Subcutaneous abdominal adipose tissue (tissue), 5 donors: ENCODE data around the gene MACROD2.

ENCODE experiments used
- H3K27ac ChIP-seq: one replicate; pipeline ENCODE4 v1.7.0; 2013; ENCODE audit warnings: low read depth, mild to moderate bottlenecking, inconsistent platforms, low read length, moderate library complexity
- H3K27me3 ChIP-seq, 5 donors: one replicate each; pipeline ENCODE4 v1.7.0; 2013; ENCODE audit warnings: low read length in 5 of 5, inconsistent platforms in 1 of 5; ENCODE audit not compliant: control insufficient read depth in 5 of 5, insufficient read depth in 4 of 5
- H3K36me3 ChIP-seq, 5 donors: one replicate each; pipeline ENCODE4 v1.7.0; 2013; ENCODE audit warnings: low read length in 5 of 5; ENCODE audit not compliant: control insufficient read depth in 5 of 5, insufficient read depth in 5 of 5
- H3K4me1 ChIP-seq, 5 donors: one replicate each; pipeline ENCODE4 v1.7.0; 2013; ENCODE audit warnings: low read length in 5 of 5, mild to moderate bottlenecking in 3 of 5, moderate library complexity in 1 of 5; ENCODE audit not compliant: control insufficient read depth in 5 of 5, insufficient read depth in 5 of 5
- H3K4me3 ChIP-seq, 5 donors: one replicate each; pipeline ENCODE4 v1.7.0; 2013; ENCODE audit warnings: low read length in 5 of 5, low read depth in 1 of 5
- H3K9ac ChIP-seq, 5 donors: one replicate each; pipeline ENCODE4 v1.7.0; 2013; ENCODE audit warnings: low read length in 5 of 5, mild to moderate bottlenecking in 4 of 5, moderate library complexity in 3 of 5
- H3K9me3 ChIP-seq, 5 donors: one replicate each; pipeline ENCODE4 v1.7.0; 2013; ENCODE audit warnings: low read length in 5 of 5; ENCODE audit not compliant: control insufficient read depth in 5 of 5
- donor health status: healthy.
- donor health status: healthy.
- donor health status: healthy.
- donor health status: healthy.
- donor health status: healthy.

MACROD2 gene

GRCh38 chr20:15931897-15932296 lies 1936.6 kb downstream of the MACROD2 start:
- H3K27me3 ChIP-seq = no peaks in the 10 kb centered on the region
- no peak overlapping the region for H3K4me3 ChIP-seq
- no peak overlapping the region for H3K27ac ChIP-seq
- H3K9ac ChIP-seq = no peak overlapping the region
- H3K9me3 ChIP-seq = peaks cover 0 to 5% (median 3%) of the 10 kb centered on the region in 5 donors
- peaks cover 0 to 13% (median 0%) of the 10 kb centered on the region in 5 donors for H3K4me1 ChIP-seq
- no peaks in the 10 kb centered on the region for H3K36me3 ChIP-seq

- Histone ChIP-seq H3K27ac (no peak overlapping the region), H3K36me3 (no peaks in the 10 kb centered on the region), H3K4me3 (no peak overlapping the region), H3K9me3 (peaks cover 4 to 12% (median 9%) of the 10 kb centered on the region in 5 donors), H3K4me1 (no peaks in the 10 kb centered on the region), H3K9ac (no peak overlapping the region), H3K27me3 (no peaks in the 10 kb centered on the region)
These were observed 1941.9 kb downstream of the MACROD2 start for GRCh38 chr20:15937179-15937578.

- Histone ChIP-seq H3K27me3 (no peaks in the 10 kb centered on the region), H3K9ac (no peak overlapping the region), H3K4me1 (no peaks in the 10 kb centered on the region), H3K9me3 (peaks cover 4 to 12% (median 9%) of the 10 kb centered on the region in 5 donors), H3K4me3 (no peak overlapping the region), H3K27ac (no peak overlapping the region), H3K36me3 (no peaks in the 10 kb centered on the region)
These were observed 1943.5 kb downstream of the MACROD2 start for GRCh38 chr20:15938847-15939246.

GRCh38 chr20:15940127-15940526 lies 1944.8 kb downstream of the MACROD2 start:
- H3K9ac ChIP-seq = no peak overlapping the region
- H3K9me3 ChIP-seq = peaks cover 4 to 12% (median 9%) of the 10 kb centered on the region in 5 donors
- no peaks in the 10 kb centered on the region for H3K27me3 ChIP-seq
- no peaks in the 10 kb centered on the region for H3K36me3 ChIP-seq
- H3K4me1 ChIP-seq = peaks cover 0 to under 1% (median 0%) of the 10 kb centered on the region in 5 donors
- no peak overlapping the region for H3K27ac ChIP-seq
- no peak overlapping the region for H3K4me3 ChIP-seq

- H3K36me3 ChIP-seq = no peaks in the 10 kb centered on the region
- no peak overlapping the region for H3K4me3 ChIP-seq
- peaks cover 0 to 5% (median 0%) of the 10 kb centered on the region in 5 donors for H3K4me1 ChIP-seq
- no peaks in the 10 kb centered on the region for H3K27me3 ChIP-seq
- H3K9ac ChIP-seq = no peak overlapping the region
- no peak overlapping the region for H3K27ac ChIP-seq
- H3K9me3 ChIP-seq = peaks cover 4 to 12% (median 9%) of the 10 kb centered on the region in 5 donors
These were observed 1946.8 kb downstream of the MACROD2 start for GRCh38 chr20:15942130-15942529.

GRCh38 chr20:15945289-15945688 lies 1950.0 kb downstream of the MACROD2 start:
- H3K27ac ChIP-seq = no peak overlapping the region
- no peaks in the 10 kb centered on the region for H3K36me3 ChIP-seq
- H3K27me3 ChIP-seq = no peaks in the 10 kb centered on the region
- H3K9me3 ChIP-seq = no peaks in the 10 kb centered on the region
- H3K4me3 ChIP-seq = no peak overlapping the region
- peaks cover 0 to 5% (median 0%) of the 10 kb centered on the region in 5 donors for H3K4me1 ChIP-seq
- H3K9ac ChIP-seq = no peak overlapping the region

GRCh38 chr20:15949391-15949790 lies 1954.1 kb downstream of the MACROD2 start:
- Histone ChIP-seq H3K27ac (no peak overlapping the region), H3K27me3 (no peaks in the 10 kb centered on the region), H3K9ac (no peak overlapping the region)

GRCh38 chr20:15951658-15952057 lies 1956.3 kb downstream of the MACROD2 start:
- no peaks in the 10 kb centered on the region for H3K9me3 ChIP-seq
- H3K27ac ChIP-seq = no peak overlapping the region
- H3K27me3 ChIP-seq = no peaks in the 10 kb centered on the region
- H3K4me3 ChIP-seq = no peak overlapping the region
- no peaks in the 10 kb centered on the region for H3K36me3 ChIP-seq
- no peaks in the 10 kb centered on the region for H3K4me1 ChIP-seq
- no peak overlapping the region for H3K9ac ChIP-seq

More at GRCh38 chr20:15949391-15949790, 1954.1 kb downstream of the MACROD2 start:
- Histone ChIP-seq H3K4me3 (no peak overlapping the region), H3K9me3 (no peaks in the 10 kb centered on the region), H3K36me3 (no peaks in the 10 kb centered on the region), H3K4me1 (peaks cover 0 to 5% (median 0%) of the 10 kb centered on the region in 5 donors)

GRCh38 chr20:15958142-15958541 lies 1962.8 kb downstream of the MACROD2 start:
- Histone ChIP-seq H3K9me3 (no peaks in the 10 kb centered on the region), H3K4me1 (no peaks in the 10 kb centered on the region), H3K36me3 (no peaks in the 10 kb centered on the region), H3K27ac (no peak overlapping the region), H3K27me3 (no peaks in the 10 kb centered on the region), H3K9ac (no peak overlapping the region), H3K4me3 (no peak overlapping the region)

- Histone ChIP-seq H3K27me3 (no peaks in the 10 kb centered on the region), H3K27ac (no peak overlapping the region)
These were observed 1969.8 kb downstream of the MACROD2 start for GRCh38 chr20:15965165-15965564.

More at GRCh38 chr20:15965165-15965564, 1969.8 kb downstream of the MACROD2 start:
- H3K9ac ChIP-seq = no peak overlapping the region
- H3K9me3 ChIP-seq = no peaks in the 10 kb centered on the region
- H3K4me1 ChIP-seq = peaks cover 0 to 12% (median 3%) of the 10 kb centered on the region in 5 donors
- H3K36me3 ChIP-seq = no peaks in the 10 kb centered on the region
- no peak overlapping the region for H3K4me3 ChIP-seq
